ENCODE measurements around the gene SH2D5. TPM values are rescaled to one million over a fixed set of nuclear protein-coding genes. Genes with fewer than 3 reads are reported as not detected.
A peak's percentile ranks its signal among the peaks of the same experiment; 100 is the strongest.

The SH2D5 gene
- not detected for total RNA-seq

- DNase-seq (ENCODE audit: low read depth in 2 of 3, low spot score in 2 of 3) = peak; percentile 45 to 94 (median 92)
Measured at GRCh38 chr1:20732588-20733359, at the start of gene SH2D5. Gene SH2D5 (minus strand): TSS chr1:20732703. CDS start chr1:20728044, 4,659 bp downstream.

GRCh38 chr1:20775700-20776099 lies 43.2 kb upstream of the SH2D5 start:
- no peak for DNase-seq (ENCODE audit: low read depth in 2 of 3, low spot score in 2 of 3)

GRCh38 chr1:20771780-20772179 lies 39.3 kb upstream of the SH2D5 start:
- DNase-seq (ENCODE audit: low read depth in 2 of 3, low spot score in 2 of 3) = no peak

GRCh38 chr1:20770314-20771087 lies 38.0 kb upstream of the SH2D5 start:
- no peak for DNase-seq (ENCODE audit: low read depth in 2 of 3, low spot score in 2 of 3)

GRCh38 chr1:20767271-20767670 lies 34.8 kb upstream of the SH2D5 start:
- DNase-seq (ENCODE audit: low read depth in 2 of 3, low spot score in 2 of 3) = no peak

GRCh38 chr1:20763417-20763816 lies 30.9 kb upstream of the SH2D5 start:
- no peak for DNase-seq (ENCODE audit: low read depth in 2 of 3, low spot score in 2 of 3)

- no peak for DNase-seq (ENCODE audit: low read depth in 2 of 3, low spot score in 2 of 3)
Measured at GRCh38 chr1:20760322-20760721, 27.8 kb upstream of the SH2D5 start.

- DNase-seq (ENCODE audit: low read depth in 2 of 3, low spot score in 2 of 3) = no peak
Measured at GRCh38 chr1:20753589-20753988, 21.1 kb upstream of the SH2D5 start.

GRCh38 chr1:20751462-20751990 lies 19.0 kb upstream of the SH2D5 start:
- DNase-seq (ENCODE audit: low read depth in 2 of 3, low spot score in 2 of 3) = no peak

- no peak for DNase-seq (ENCODE audit: low read depth in 2 of 3, low spot score in 2 of 3)
Measured at GRCh38 chr1:20742671-20743070, 10.2 kb upstream of the SH2D5 start.

GRCh38 chr1:20740781-20741180 lies 8.3 kb upstream of the SH2D5 start:
- DNase-seq (ENCODE audit: low read depth in 2 of 3, low spot score in 2 of 3) = no peak

GRCh38 chr1:20739225-20739624 lies 6.7 kb upstream of the SH2D5 start:
- DNase-seq (ENCODE audit: low read depth in 2 of 3, low spot score in 2 of 3) = no peak

GRCh38 chr1:20735581-20736111 lies 3.1 kb upstream of the SH2D5 start:
- DNase-seq (ENCODE audit: low read depth in 2 of 3, low spot score in 2 of 3) = peak in 1 of 3 donors; percentile 8

GRCh38 chr1:20733360-20733975 lies 965 bp upstream of the SH2D5 start:
- peak in 1 of 3 donors; percentile 7 for DNase-seq (ENCODE audit: low read depth in 2 of 3, low spot score in 2 of 3)

- peak in 2 of 3 donors; percentile 61 to 62 for DNase-seq (ENCODE audit: low read depth in 2 of 3, low spot score in 2 of 3)
Measured at GRCh38 chr1:20732071-20732587, 374 bp downstream of the SH2D5 start.

- no peak for DNase-seq (ENCODE audit: low read depth in 2 of 3, low spot score in 2 of 3)
Measured at GRCh38 chr1:20731057-20731991, 1.2 kb downstream of the SH2D5 start.

- DNase-seq (ENCODE audit: low read depth in 2 of 3, low spot score in 2 of 3) = no peak
Measured at GRCh38 chr1:20730690-20731056, 1.8 kb downstream of the SH2D5 start.

GRCh38 chr1:20729990-20730689 lies 2.4 kb downstream of the SH2D5 start:
- DNase-seq (ENCODE audit: low read depth in 2 of 3, low spot score in 2 of 3) = peak in 1 of 3 donors; percentile 5
